ENCODE results near the gene SAMD1.

GRCh38 chr19:14053032-14053431, 37.5 kb downstream of the SAMD1 start:
- TF ChIP-seq TBP (IDR thresholded peaks at IDR 0.05; ENCODE audit: low read depth, low read length) (no peak), CTCF (IDR thresholded peaks at IDR 0.05; ENCODE audit: control extremely low read depth in 1 of 3, insufficient read depth in 1 of 3, low read depth in 1 of 3, low read length in 3 of 3) (no peak), EGR1 (IDR thresholded peaks at IDR 0.05; ENCODE audit: borderline replicate concordance, low read depth, low read length) (no peak), YY1 (IDR thresholded peaks at IDR 0.05; ENCODE audit: low read depth, low read length) (no peak), HDAC6 (IDR thresholded peaks at IDR 0.05; ENCODE audit: low read depth, low read length) (no peak), POLR2A (IDR thresholded peaks at IDR 0.05; ENCODE audit: control extremely low read depth in 1 of 2, low read depth in 2 of 2, low read length in 2 of 2) (no peak), GABPA (IDR thresholded peaks at IDR 0.05; ENCODE audit: borderline replicate concordance, insufficient read depth, low read length) (no peak), KDM5A (IDR thresholded peaks at IDR 0.05; ENCODE audit: low read length) (no peak)
